Measurements from ENCODE around the gene BEND6.

DNA sequence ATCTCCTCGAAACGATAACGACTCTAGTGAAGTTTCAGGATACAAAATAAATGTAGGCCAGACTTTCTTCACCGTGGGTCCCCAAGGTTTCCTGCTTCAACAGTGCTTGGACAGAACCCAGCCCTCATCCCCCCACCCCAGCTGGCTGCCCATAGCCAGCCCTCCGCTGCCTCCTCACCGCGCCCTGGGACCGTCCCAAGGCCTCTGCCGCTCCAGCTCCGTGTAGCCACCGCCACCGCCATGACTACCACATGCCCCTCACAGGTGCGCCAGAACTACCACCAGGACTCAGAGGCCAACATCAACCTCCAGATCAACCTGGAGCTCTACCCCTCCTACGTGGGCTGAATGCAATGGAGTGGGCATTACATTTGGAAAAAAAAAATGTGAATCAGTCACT, 49.4 kb downstream of the BEND6 start:
- TF ChIP-seq POLR2A (IDR thresholded peaks at IDR 0.05), result no peak
- TF ChIP-seq, protein P1, sequence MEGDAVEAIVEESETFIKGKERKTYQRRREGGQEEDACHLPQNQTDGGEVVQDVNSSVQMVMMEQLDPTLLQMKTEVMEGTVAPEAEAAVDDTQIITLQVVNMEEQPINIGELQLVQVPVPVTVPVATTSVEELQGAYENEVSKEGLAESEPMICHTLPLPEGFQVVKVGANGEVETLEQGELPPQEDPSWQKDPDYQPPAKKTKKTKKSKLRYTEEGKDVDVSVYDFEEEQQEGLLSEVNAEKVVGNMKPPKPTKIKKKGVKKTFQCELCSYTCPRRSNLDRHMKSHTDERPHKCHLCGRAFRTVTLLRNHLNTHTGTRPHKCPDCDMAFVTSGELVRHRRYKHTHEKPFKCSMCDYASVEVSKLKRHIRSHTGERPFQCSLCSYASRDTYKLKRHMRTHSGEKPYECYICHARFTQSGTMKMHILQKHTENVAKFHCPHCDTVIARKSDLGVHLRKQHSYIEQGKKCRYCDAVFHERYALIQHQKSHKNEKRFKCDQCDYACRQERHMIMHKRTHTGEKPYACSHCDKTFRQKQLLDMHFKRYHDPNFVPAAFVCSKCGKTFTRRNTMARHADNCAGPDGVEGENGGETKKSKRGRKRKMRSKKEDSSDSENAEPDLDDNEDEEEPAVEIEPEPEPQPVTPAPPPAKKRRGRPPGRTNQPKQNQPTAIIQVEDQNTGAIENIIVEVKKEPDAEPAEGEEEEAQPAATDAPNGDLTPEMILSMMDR (IDR thresholded peaks at IDR 0.05), result no peak
- TF ChIP-seq EP300 (IDR thresholded peaks at IDR 0.05), result no peak

Measured in stomach (tissue), 4 donors.